Right hindlimb (tissue), 1 donor: ENCODE measurements around the gene DNAH10.

ENCODE experiments used
- DNase-seq: peaks from one replicate; pipeline ENCODE4 v3.0.0-alpha.2; 2018

DNAH10 gene

DNA sequence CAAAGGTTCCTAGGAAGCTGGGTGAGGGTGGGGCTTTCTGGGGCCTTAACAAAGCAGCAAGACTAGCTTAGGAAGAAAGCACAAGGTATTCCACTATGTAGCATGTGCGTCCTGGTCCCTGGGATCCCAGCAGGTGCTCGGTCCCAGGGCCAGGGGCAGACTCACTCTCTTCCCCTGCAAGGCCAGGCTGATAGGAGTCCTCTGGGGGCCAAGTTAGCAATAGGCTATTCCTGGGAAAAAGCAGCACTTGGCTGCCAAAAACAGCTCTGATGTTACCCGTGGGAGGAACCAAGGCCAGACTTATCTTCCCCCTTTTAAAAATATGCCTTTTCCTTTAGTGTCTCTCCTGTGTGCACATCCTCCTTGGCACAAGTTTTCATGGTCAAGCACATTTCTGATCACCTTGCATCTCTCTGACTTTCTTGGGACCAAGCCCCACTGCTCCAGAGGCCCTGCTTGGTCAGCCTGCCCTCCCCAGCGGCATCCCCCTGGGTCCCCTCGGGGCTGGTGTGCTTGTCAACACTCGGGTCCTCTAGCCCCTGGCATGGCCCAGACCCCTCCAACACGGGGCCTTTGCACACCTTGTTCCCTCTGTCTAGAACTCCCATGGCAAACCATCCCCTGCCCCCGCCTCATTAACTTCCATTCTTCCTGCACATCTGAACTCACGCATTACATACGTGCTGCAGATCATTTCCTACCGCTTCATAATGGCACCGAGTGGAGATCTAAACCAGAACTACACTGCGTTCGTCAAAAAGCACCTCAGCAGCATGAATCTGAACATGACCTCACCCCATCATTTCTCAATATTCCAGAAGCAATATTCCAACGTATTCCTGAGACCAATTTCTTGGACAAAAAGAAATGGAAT is 188.6 kb downstream of the DNAH10 start:
- DNase-seq: no peak

DNA sequence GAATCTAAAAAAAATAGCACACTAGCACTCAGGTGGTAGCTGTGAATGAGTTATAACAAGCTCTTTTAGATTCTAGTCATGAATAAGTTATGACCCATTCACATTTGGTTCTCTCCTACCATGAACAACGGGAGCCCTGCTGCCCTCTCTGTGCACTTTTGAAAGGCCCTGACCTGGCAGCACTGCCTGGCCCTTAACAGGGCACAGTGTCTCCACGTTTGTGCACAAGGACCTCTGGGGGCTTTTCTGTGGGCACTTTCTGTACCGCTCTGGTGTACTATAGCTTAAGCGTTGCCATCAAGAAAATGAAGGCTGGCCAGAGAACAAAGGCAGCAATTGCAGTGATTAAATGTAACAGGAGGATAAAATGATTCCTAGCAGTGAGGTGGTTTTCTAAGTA is 189.4 kb downstream of the DNAH10 start:
- no peak for DNase-seq

DNA sequence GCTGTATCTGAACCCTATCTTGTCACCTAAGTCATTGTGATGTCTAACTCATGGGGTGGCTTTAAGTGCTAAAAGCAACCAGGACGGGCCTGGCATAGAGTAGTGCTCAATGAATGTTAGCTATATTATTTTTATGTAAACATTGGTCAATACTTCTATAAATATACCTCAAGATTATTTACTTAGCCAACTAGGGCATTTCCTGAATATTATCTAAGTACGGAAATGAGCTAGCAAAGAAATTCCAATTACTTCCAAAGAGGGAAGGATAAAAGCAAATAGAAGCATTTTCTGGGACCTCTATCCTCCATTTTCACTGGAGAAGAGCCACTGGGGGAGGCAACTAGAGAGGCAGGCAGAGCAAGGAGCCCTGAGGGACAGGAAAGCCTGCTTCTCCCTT is 189.9 kb downstream of the DNAH10 start:
- DNase-seq: no peak

DNA sequence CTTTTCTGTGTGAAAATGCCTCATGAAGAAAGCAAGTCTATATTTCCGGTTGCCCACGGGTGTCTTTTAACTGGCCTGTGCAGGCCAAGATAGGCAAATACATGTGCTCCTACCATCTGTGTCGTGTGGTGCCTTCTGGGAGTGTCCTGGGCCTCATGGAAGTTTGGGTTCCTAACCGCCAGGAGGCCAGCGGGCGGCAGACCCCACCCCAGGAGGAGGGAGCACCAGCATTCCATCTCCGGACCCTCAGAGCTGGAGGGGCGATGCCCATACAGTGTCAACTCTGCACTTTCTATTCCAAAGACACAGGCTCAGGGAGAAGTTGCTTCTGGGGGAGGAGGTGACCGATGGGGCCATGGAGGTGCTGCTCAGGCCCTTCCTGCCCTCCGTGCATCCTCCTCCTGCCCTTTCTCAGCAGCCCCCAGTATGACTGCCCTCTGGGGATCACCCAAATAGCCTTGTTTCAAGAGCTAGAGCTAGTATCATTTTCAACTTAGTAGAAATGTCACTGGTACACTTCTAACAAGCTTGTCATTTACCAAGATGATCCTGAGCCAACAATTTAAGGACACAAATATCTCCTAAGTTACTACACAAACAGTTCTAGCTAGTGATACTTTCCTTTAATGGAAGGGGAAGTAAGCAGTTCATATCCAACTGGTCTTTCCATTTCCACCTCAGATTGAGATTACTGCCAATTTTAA is 192.7 kb downstream of the DNAH10 start:
- no peak for DNase-seq

DNA sequence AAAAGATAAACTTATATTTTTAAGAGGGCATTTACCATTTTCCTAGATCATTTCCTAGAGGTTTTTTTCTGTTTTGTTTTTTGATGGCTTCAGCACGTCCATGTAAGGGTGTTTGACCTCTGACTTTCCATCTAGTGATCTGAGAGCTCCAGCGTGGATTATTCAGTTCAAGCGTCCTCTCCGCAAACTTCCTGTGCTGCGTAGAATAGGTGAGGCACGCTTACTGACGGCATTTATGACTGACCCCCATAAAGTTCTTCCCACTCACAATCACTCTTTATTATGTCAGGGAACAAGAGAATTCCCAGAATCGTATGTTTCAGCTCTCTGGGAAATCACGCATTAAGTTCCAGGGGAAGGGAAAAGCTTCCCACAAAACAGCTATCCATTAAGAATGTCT is 194.1 kb downstream of the DNAH10 start:
- DNase-seq: no peak

DNA sequence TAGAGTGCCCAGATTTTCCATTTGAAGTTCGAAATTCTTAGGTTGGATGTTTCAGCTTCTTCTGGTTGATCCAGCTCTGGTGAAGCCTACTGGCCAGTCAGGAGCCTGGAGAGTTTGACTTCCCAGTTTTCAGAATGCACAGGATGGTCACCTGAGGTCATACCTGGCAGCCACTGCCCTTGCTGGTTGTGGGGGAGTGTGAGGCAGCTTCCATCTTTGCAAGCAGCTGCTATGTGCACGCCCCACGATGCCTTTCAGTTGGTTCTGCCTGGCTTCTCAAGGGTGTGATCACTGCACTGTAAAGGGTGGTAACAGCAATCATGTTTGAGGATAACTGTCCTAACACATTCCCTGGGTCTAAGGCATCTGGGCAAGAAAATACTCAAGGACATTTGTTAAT is 195.1 kb downstream of the DNAH10 start:
- DNase-seq: no peak

DNA sequence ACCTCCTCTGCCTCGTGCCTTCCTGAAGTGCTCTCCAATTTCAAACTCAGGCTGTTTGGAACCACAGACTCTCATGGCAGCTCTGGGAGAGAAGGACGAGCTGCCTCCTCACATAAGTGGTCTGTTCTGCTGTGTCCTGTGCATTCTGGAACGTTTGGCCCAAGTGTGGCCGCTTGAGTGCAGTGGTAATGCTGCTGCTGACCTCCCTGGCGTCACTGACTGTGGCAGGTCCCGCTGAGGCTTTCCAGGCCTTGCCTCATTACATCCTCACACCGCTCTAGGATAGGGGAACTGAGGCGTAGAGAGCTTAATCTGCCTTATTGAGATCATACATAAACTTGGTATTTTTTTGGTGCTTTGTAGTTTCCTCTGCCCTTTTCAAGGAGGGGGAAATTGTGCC is 196.4 kb downstream of the DNAH10 start:
- no peak for DNase-seq

DNA sequence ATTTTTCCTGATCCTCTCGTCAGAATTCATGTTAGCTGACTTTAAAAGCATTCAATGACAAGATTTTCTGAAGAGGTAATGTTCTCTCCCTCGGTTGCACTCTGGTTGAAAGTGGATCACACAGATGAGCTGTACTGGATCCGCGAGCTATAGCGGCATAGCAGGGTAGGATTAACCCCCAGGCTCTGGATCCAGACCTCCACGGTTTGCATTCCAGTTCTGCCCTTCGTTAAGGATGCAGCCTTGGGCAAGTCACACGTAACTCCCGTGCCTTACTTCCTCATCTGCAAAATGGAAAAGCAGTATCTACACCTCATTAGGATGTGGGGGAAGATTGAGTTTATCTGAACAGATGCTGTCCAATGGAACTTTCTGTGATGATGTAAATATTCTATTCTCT is 196.8 kb downstream of the DNAH10 start:
- DNase-seq: no peak

DNA sequence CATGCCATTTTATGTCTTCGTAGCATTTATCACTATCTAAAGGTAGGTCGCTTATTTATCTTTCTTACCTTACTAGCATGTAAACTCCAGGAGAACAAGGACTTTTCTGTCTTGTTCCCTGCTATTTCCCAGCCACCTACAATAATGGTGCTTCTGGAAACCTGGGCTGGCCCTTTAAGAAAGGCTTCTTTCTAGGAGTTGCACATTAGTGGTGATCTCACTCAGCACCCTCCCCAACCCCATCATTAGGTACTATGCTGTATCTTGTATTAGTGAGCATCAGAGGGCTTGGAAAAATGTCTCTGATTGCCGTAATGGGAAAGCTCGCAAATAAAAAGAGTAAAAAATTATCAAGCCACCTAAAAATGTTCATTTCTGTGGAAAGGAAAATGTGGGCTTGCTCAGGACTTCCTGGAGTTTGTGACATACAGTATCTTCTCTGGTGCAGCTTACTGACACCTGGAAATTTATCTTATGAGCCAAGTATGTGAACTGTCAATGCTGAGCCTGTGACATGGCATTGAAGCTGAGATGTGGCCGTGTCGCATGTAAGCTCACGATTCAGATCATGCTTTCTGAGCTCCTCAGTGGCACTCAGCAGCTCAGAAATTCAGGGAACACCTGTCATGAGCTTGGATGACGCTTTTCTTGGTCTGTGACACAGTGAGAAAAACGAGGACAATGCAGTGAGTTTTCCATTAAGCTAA is 198.1 kb downstream of the DNAH10 start:
- DNase-seq: no peak

DNA sequence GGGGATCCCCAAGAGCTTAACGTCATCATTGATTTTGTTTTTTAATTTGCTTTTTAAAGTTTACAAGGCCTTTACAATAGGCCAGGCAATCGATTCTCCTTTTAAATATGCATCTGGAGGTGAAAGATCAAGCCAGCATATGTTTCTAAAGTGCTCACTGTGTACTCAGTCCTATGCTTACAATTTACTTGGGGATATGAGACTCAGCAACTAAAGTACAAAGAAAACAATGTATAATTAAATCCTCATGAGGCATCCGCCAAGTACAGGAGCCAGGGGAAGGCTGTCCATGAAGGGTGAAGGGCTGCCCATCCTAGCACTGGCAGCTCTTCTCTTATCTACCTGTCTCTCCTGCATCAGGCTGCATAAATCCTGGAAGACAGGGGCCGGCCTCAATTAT is 198.8 kb downstream of the DNAH10 start:
- DNase-seq: no peak

DNA sequence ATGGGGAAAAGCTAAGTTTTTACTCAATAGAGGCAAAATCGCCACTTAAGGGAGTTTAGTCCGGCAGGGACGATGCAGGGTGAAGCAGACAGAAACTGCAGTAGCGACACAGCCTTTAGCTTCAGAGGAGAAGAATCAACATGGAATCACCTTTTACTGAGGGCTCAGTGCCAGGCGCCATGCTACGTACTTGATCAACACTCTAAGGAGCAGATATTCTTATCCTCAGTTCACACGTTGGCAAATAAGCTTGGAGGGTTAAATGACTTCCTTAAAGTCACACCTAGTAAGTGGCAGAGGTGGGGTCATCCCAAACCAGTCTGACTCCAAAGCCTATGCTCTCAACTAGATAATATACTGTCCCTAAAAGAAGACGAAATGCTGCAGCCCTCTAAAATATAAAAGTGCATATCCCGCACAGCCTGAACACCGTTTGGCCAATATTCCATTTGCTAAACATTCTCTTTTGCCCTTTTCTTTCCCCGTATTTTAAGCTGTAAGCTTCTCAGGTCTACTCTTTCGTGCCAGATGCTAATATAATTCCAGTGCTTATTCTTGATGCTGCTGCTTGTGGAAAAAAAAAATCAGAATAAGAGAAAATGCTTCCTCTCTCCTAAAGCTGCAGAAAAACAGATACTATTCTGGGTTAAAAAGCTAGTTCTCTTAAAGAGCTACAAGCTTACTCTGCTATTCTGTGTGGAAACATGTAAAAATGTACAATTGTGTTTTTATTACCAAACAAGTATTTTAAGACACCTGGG is 199.7 kb downstream of the DNAH10 start:
- DNase-seq: no peak

DNA sequence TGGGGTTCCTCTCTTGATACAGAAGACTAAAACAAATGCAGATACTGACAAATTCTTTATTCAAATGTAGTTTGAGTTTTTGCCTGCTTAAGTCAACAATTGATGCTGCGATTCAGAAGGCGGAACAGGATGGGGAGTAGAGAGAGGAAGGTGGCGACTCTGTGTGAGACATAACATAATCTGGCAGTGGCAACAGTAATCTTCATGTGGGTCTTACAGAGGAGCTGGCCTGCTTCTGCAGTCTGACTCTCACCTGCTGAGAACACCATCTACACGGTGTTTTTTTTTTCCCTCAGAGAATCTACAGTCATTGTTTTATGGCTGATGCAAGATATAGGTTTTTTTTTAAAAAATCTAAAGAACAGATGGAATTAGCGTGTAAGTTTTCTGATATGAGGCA is 200.4 kb downstream of the DNAH10 start:
- DNase-seq: no peak

DNA sequence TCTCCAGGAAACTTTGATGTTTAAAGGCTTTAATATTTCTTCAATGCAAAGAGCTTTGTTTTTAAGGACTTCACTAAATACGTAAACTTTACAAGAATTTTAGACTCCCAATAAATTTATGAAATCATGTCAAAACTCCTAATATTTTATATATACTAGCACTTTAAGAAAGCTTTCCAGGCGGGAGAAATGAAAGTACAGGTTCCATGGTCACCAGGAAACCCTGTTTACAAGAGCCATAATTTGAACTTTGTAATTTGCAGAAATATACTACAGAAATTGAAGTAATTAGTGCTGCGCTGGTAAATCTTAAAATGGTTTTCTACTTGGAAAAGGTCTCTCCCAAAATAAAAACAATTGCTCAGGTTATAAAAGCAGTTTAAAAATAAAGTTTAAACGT is 201.7 kb downstream of the DNAH10 start:
- no peak for DNase-seq

DNA sequence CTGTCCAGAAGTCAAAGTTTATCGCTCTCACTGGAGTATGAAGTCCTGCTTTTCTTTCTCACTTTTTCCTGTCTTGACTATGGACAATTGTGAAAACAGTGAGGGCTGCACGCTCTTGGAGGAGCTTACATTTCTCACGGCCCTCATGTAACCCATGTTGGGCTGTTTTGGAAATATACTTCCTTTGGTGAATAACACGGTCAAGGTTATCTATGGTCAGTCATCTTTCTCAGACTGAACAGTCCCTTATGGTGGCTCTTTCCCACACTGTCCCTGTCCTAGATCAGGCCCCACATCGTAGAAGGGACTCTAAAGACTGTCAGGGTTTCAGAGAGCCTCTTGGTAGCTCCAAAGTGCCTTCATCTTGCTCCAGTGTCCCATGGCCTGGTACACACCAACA is 203.3 kb downstream of the DNAH10 start:
- DNase-seq: no peak

DNA sequence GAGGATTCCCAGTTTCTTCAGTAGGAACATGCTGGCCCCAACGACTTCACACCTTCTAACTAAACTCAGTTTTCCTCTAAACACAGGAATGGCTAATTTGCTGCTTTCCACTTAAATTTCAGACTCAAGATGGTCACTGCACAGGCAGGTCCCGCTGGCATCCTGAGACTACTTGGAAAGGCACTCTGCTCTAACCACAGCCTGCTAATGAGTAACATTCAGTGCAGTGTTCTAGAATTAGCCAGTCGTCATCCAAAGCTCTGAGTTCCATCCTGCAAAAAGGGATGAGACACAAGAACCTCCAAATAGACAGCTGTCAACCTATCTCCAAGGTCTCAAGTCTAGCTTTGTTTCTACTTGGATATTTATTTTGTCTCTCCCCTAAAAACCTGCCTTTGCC is 204.5 kb downstream of the DNAH10 start:
- DNase-seq: no peak

DNA sequence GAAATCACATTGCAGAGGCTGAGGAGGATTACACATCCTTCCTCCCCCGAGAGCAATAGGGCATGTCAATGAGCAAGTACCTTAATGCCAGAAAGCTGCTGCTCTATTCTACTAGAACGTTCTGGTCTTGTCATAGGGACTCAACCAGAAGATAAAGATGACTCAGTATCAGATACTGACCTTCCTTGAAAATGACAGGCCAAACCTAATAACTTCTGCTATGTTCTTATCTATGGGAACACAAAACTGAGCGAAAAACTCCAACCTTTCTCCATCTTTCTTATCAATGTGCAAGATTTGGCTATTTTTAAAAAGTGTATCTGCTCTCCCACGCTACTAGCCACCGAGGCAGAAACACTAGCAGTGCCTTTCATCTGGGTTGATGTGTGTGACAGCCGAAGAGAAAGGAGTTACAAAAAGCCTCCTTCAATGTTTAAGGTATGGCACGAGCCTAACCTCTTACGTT is 205.1 kb downstream of the DNAH10 start:
- no peak for DNase-seq

DNA sequence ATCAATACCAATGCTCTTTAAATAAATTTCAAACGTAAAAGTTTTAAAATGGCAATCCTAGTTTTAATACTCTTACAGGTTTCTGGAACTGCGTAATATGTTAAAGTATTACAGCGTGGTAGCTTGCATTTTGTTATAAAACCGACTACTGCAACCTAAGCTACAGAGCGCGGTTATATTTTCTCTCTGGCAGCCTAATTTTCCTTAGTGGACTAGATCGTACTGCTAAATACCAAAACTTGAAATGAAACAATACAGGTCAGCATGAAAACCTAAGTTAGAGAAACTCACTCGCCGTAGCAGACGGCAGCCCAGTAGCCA is 209.3 kb downstream of the DNAH10 start:
- DNase-seq: no peak

DNA sequence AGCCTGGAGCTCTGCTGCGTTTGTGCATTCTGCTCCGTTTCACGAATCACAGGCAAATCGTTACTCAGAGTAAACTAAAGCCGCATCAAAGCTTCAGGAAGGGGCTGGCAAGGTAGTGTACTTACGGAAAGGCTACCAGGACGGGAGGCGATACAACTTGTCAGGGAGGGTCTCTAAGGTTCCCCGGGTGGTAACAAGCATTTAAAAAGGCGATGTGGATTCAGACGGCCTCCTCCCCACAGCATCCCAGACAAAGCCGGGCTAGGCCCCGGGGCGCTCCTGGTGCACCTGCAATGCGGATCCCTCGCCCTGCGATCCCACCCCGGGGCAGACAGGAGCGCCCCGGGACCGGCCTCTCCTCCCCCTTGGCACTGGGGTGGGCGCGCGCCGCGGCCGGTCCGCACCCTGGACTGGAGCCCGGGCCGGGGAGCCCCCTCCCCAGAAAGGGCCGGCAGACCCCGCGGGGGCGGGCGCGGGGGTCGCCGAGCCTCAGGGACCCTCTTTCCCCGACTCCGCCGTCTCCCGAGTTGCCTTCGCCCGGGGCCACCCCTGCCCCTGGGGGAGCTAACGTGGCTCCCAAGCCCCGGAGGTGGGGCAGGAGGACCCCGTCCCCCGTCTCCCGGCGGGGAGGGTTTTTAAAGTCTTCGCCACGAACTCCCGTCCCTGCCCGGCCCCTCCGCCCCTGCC is 209.8 kb downstream of the DNAH10 start:
- peak; percentile 45 for DNase-seq

DNA sequence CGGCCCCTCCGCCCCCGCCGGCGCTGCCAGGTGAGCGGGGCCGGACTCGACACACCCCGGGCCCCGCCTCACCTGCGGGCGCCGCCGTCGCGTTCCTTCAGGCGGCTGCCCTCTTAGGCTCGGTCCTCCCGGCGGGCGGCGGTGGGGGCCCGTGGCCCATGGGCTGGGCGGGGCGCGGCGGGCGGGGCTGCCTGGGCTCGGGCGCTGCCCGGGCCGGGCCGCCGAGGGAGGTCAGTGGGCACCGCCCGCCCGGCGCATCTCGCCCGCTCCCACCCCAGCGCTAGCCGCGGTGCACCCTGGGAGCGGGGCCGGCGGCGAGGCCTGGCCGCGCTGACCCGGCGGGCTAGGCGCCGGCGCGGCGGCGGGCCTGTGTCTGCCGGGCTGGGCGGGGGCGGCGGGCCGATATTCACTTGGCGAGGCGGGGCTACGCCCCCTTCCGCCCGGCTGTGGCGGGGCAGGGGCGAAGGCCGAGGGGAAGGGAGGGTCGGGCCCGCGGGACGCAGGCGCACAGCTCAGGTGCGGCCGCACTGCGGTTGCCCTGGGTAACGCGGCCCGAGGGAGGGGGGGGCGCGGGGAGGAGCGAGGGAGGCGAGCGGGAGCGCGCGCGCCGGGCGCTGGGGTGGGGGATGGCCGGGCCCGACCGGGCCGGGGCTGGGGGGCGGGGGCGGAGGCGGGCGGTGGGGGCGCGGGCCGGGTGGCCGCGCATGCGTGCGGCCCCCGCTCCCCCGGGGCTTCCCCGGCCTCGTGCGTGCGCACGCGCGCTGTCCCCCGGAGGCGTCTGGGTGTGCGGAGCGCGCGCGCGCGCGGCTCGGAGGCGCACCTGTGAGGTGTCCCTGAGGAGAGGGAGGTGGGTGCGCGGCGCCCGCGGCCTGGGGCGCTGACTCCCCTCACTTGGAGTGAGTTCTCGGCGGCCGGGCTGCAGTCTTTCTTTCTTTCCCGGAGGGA is 210.6 kb downstream of the DNAH10 start, which contains the start of the genes CCDC92 and ZNF664:
Gene CCDC92 (minus strand): TSS at position 375 of the 945 bp plus-strand sequence. CDS start 28,526 bp downstream, outside the sequence.
Gene ZNF664 (plus strand): TSS at position 759 of the 945 bp plus-strand sequence. CDS start 38,930 bp downstream, outside the sequence.
- peak; percentile 95 for DNase-seq

DNA sequence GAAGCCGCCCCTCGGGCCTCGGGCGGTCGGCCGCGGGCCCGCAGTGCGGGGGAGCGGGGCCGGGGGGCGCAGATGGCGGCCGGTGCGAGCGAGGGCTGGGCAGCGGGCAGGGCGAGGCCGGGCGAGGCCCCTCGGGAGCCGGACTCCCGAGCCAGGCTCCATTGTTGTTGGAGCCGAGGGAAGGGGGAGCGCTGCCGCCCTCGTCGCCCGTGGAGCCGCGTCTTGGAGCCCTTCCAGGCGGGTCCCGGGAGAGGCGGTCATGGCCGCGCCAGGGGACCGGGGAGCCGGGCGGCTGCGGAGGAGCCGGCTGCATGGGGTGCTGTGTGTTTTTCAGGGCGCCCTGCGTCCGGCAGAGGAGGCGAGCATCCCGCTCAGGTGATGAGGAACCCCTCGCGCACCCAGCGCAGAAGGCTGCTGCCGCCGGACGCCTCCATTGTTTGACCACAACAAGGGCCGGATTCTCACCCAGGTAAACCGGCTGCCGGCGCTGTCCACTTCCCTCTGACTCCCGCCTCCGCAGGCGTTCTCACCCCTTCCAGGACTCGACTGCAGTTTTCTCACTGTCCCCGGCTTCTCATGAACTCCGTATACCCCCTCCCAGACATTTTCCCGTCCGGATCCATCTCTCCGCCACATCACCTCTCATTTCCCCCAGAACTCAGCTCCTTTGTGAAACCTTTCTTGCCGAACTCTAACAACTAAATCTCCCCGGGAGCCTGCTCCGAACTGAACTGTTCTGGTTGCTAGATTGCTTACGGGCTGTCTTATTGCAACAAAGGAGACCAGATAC is 211.6 kb downstream of the DNAH10 start:
- DNase-seq: peak; percentile 45
